OCI-LY7 (cell line): ENCODE measurements around the gene ABCG8. TPM values are rescaled to one million over a fixed set of nuclear protein-coding genes. Genes with fewer than 3 reads are reported as not detected.

ENCODE experiments used
- BruUV-seq: library from RNA; stranded (reverse); fragments of 400-500 nt; replicated peaks from 2 replicates; lab custom pipeline; 2021; lab: Mats Ljungman, UMichigan
- CTCF ChIA-PET: fragments of 300-600 bp; sonication (Branson Sonifier 250); formaldehyde crosslinking; loops from one replicate; lab custom pipeline; 2022; ENCODE audit warnings: antibody characterized with exemption; ENCODE audit not compliant: unreplicated experiment; lab: Charles Lee
- POLR2A ChIA-PET: fragments of 300-600 bp; sonication (Branson Sonifier 250); formaldehyde crosslinking; loops from one replicate; lab custom pipeline; 2022; ENCODE audit warnings: antibody characterized with exemption; lab: Charles Lee
- DNase-seq: peaks from one replicate; pipeline ENCODE4 v3.0.0-alpha.2; 2015; ENCODE audit warnings: low spot score
- H2AFZ ChIP-seq: fragments of 200-600 bp; sonication (generic), shearing (Covaris generic); 2 replicates; pipeline ENCODE4 v1.6.1; 2014; ENCODE audit warnings: mild to moderate bottlenecking, antibody characterized with exemption, low read length, moderate library complexity
- H3K27ac ChIP-seq: fragments of 200-600 bp; sonication (generic); 2 replicates; pipeline ENCODE4 v1.5.1; 2014; ENCODE audit warnings: mixed run types, low read depth, mild to moderate bottlenecking, moderate library complexity, low read length, inconsistent platforms; ENCODE audit not compliant: poor library complexity, severe bottlenecking
- H3K36me3 ChIP-seq: fragments of 200-600 bp; sonication (generic); 2 replicates; pipeline ENCODE4 v1.6.1; 2014; ENCODE audit warnings: mild to moderate bottlenecking, antibody characterized with exemption, low read length, moderate library complexity, mixed read lengths; ENCODE audit not compliant: insufficient read depth
- H3K4me1 ChIP-seq: fragments of 200-600 bp; sonication (generic); 2 replicates; pipeline ENCODE4 v1.5.1; 2014; ENCODE audit warnings: mild to moderate bottlenecking, low read length; ENCODE audit not compliant: insufficient read depth, poor library complexity, severe bottlenecking
- H3K4me2 ChIP-seq: fragments of 200-600 bp; sonication (generic); 2 replicates; pipeline ENCODE4 v1.6.1; 2014; ENCODE audit warnings: mild to moderate bottlenecking, low read length
- H3K4me3 ChIP-seq: fragments of 200-600 bp; sonication (generic); 2 replicates; pipeline ENCODE4 v1.5.1; 2014; ENCODE audit warnings: mild to moderate bottlenecking, low read depth, low read length; ENCODE audit not compliant: poor library complexity, severe bottlenecking
- H3K79me2 ChIP-seq: fragments of 200-600 bp; sonication (generic); 2 replicates; pipeline ENCODE4 v1.6.1; 2016; ENCODE audit warnings: low read depth, mild to moderate bottlenecking, low read length, moderate library complexity, mixed read lengths; ENCODE audit not compliant: insufficient read depth
- H3K9me2 ChIP-seq: fragments of 200-600 bp; sonication (generic); 2 replicates; pipeline ENCODE4 v1.6.1; 2016; ENCODE audit warnings: mild to moderate bottlenecking, low read length, mixed read lengths; ENCODE audit not compliant: insufficient read depth
- H3K9me3 ChIP-seq: fragments of 200-600 bp; sonication (generic); 2 replicates; pipeline ENCODE4 v1.6.1; 2014; ENCODE audit warnings: mild to moderate bottlenecking, mixed run types, low read length, mixed read lengths
- H4K20me1 ChIP-seq: fragments of 200-600 bp; sonication (generic); 2 replicates; pipeline ENCODE4 v1.6.1; 2014; ENCODE audit warnings: mild to moderate bottlenecking, antibody characterized with exemption, low read length, moderate library complexity, mixed read lengths; ENCODE audit not compliant: insufficient read depth
- CTCF ChIP-seq: fragments of 200-600 bp; sonication (generic); conservative IDR thresholded peaks from 2 replicates; pipeline ENCODE4 v1.5.1; 2014; ENCODE audit warnings: mild to moderate bottlenecking, antibody characterized with exemption, low read length, moderate library complexity, mixed read lengths
- EZH2phosphoT487 ChIP-seq: fragments of 200-600 bp; sonication (generic); IDR thresholded peaks from 2 replicates; pipeline ENCODE4 v1.6.1; 2018; ENCODE audit warnings: low read depth, borderline replicate concordance, mild to moderate bottlenecking, mixed run types, antibody characterized with exemption, low read length, moderate library complexity, mixed read lengths
- intact Hi-C: fragments of 100-400 bp; cut with micrococcal nuclease; formaldehyde crosslinking; loops from one replicate; pipeline ENCODE4 v1.10.0; 2022; ENCODE audit not compliant: unreplicated experiment
- total RNA-seq, 2 experiments: library from RNA; depleted of rRNA in 1 of 2; stranded (reverse); fragments of >200 nt in 1 of 2; shearing (Covaris generic) in 1 of 2; gene quantifications; 2 replicates each; pipeline ENCODE4 v1.2.3, GENCODE V29; 2014 to 2022

Gene ABCG8
- total RNA-seq, 2 experiments from 2014 or later: not detected

DNA sequence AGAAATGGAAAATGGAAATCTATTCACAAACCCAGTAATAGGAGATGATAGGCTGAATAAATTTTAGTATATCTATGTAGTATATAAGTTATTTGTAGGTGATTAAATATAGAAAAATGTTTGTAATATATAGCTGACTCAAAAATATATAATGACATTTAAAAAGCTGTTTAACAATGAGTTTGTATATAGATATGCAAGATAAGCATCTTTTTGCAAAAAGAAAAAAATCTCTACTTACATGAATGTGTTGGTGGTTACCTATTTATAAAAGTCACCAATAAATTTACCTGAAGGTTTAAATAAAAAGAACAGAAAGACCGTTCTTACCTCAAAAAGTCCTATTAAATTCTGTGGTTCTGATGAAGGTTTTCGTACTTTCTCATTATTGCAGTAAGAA, 85.7 kb downstream of the ABCG8 start:
- H2AFZ ChIP-seq: no peak overlapping the region
- no peak overlapping the region for H3K4me2 ChIP-seq
- DNase-seq: no peak
- no peaks in the 10 kb centered on the region for H3K79me2 ChIP-seq
- H4K20me1 ChIP-seq: no peaks in the 10 kb centered on the region
- CTCF ChIA-PET: no interaction called here
- POLR2A ChIA-PET: interaction anchor here (0.6 to 0.8 kb wide), 3 partner anchors 15 to 64 kb away, joined by 3 read pairs; no protein-coding TSS in a partner anchor
- TF ChIP-seq CTCF: no peak
- no peak for TF ChIP-seq EZH2phosphoT487
- H3K4me3 ChIP-seq: no peak overlapping the region
- no peaks in the 10 kb centered on the region for H3K9me2 ChIP-seq
- intact Hi-C loops: no loop called here
- no TSS peak for BruUV-seq
- H3K36me3 ChIP-seq: peaks cover 97% of the 10 kb centered on the region
- no peak overlapping the region for H3K27ac ChIP-seq
- H3K9me3 ChIP-seq: no peaks in the 10 kb centered on the region
- H3K4me1 ChIP-seq: no peaks in the 10 kb centered on the region

DNA sequence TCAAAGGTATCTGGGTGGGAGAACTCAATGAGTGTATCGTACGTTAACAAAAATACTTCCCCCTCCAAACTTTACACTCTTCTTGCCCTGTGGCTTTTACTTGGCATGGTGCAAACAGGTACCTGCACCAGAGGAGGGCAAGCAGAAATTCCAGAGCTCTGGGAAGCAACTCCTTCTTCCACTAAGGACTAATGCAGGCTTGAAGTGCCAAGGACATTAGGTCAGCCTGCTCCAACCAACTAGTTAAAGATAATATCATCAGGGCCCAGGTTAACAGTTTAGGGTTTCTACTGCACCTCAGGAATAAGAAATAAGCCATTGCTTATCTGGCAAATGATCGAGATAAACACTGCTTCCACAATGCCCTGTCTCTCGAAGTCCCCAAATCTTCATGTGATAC, 86.7 kb downstream of the ABCG8 start:
- no TSS peak for BruUV-seq
- no peaks in the 10 kb centered on the region for H3K79me2 ChIP-seq
- CTCF ChIA-PET: no interaction called here
- H3K4me2 ChIP-seq: no peak overlapping the region
- H4K20me1 ChIP-seq: no peaks in the 10 kb centered on the region
- H3K4me3 ChIP-seq: no peak overlapping the region
- no peaks in the 10 kb centered on the region for H3K9me3 ChIP-seq
- H3K4me1 ChIP-seq: no peaks in the 10 kb centered on the region
- no peaks in the 10 kb centered on the region for H3K9me2 ChIP-seq
- intact Hi-C loops: no loop called here
- H2AFZ ChIP-seq: no peak overlapping the region
- no peak for DNase-seq
- TF ChIP-seq EZH2phosphoT487: no peak
- TF ChIP-seq CTCF: no peak
- H3K27ac ChIP-seq: no peak overlapping the region
- peaks cover 97% of the 10 kb centered on the region for H3K36me3 ChIP-seq
- POLR2A ChIA-PET: interaction anchor here (0.7 kb wide), 2 partner anchors 11 to 14 kb away, joined by 3 read pairs; no protein-coding TSS in a partner anchor

GRCh38 chr2:43927442-43927841, 88.7 kb downstream of the ABCG8 start:
- TF ChIP-seq CTCF (no peak), EZH2phosphoT487 (no peak)
- Histone ChIP-seq H3K4me1 (no peaks in the 10 kb centered on the region), H3K27ac (no peak overlapping the region), H3K79me2 (no peaks in the 10 kb centered on the region), H3K36me3 (peaks cover 97% of the 10 kb centered on the region), H3K9me2 (no peaks in the 10 kb centered on the region), H3K9me3 (no peaks in the 10 kb centered on the region), H3K4me2 (no peak overlapping the region), H4K20me1 (no peaks in the 10 kb centered on the region), H2AFZ (no peak overlapping the region), H3K4me3 (no peak overlapping the region)
- intact Hi-C loops: no loop called here
- no TSS peak for BruUV-seq
- POLR2A ChIA-PET: interaction anchor here (1.5 kb wide), 1 partner anchor 37 kb away, joined by 3 read pairs; no protein-coding TSS in a partner anchor
- CTCF ChIA-PET: no interaction called here
- no peak for DNase-seq
